Central memory CD8-positive, alpha-beta T cell (primary cell): ENCODE measurements around the gene AIG1.
"Not testable (repeated sequence)": the region's sequence is repeated elsewhere in the genome, so short reads cannot be mapped to it uniquely, and the experiment has no call there.

ENCODE experiments used
- ATAC-seq: fragments of 150-1000 bp; cut with Tn5 transposase; replicated peaks from 2 replicates; pipeline ENCODE4 v1.10.0; 2022; ENCODE audit warnings: mild to moderate bottlenecking, moderate FRiP score, moderate number of reproducible peaks; ENCODE audit not compliant: poor library complexity, severe bottlenecking; ENCODE audit errors: extremely low read depth
- DNase-seq, 2 donors: peaks; one replicate each; pipeline ENCODE4 v3.0.0; 2021; ENCODE audit warnings: low spot score in 2 of 2
- H3K27ac Mint-ChIP-seq: one replicate; pipeline ENCODE4 v1.8.0; 2022; ENCODE audit warnings: low read depth, mild to moderate bottlenecking, moderate library complexity, mixed read lengths
- H3K27me3 Mint-ChIP-seq: one replicate; pipeline ENCODE4 v1.8.0; 2022; ENCODE audit warnings: mixed read lengths
- H3K36me3 Mint-ChIP-seq: one replicate; pipeline ENCODE4 v1.8.0; 2022; ENCODE audit warnings: mild to moderate bottlenecking, moderate library complexity, mixed read lengths; ENCODE audit not compliant: insufficient read depth
- H3K4me1 Mint-ChIP-seq: one replicate; pipeline ENCODE4 v1.8.0; 2022; ENCODE audit warnings: mixed read lengths
- H3K4me3 Mint-ChIP-seq: one replicate; pipeline ENCODE4 v1.8.0; 2022; ENCODE audit warnings: mild to moderate bottlenecking, moderate library complexity, mixed read lengths
- H3K9me3 Mint-ChIP-seq: one replicate; pipeline ENCODE4 v1.8.0; 2022; ENCODE audit warnings: mixed read lengths

AIG1 gene

GRCh38 chr6:143125864-143126573, 65.3 kb downstream of the AIG1 start:
- DNase-seq: no peak
- peaks cover 4% of the 10 kb centered on the region for H3K9me3 Mint-ChIP-seq
- H3K27ac Mint-ChIP-seq: no peak overlapping the region
- no peaks in the 10 kb centered on the region for H3K36me3 Mint-ChIP-seq
- no peak for ATAC-seq
- H3K27me3 Mint-ChIP-seq: no peaks in the 10 kb centered on the region
- H3K4me3 Mint-ChIP-seq: peak overlapping the region; percentile 27
- H3K4me1 Mint-ChIP-seq: peaks cover 13% of the 10 kb centered on the region

DNA sequence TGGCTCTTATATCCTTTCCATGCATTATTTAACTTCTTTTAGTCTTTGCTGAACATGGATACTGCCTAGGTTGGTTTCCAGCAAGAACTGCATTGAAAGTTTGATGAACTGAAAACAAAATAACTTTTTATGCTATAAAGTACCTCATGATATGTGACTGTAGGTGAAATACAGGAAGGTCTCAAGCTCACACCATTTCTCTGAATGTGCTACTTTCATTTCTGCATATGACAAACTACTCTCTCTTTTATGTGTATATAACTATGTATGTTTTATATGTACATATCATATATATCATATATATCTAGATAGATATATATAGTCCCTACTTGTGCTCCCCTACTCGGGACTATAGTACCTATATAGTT, 65.9 kb downstream of the AIG1 start:
- Mint-ChIP-seq H3K9me3 (peaks cover 10% of the 10 kb centered on the region), H3K27ac (no peak overlapping the region), H3K4me3 (peak overlapping the region; percentile 27), H3K36me3 (no peaks in the 10 kb centered on the region), H3K27me3 (no peaks in the 10 kb centered on the region), H3K4me1 (peaks cover 13% of the 10 kb centered on the region)
- DNase-seq (no peak), ATAC-seq (peak; percentile 52)

- H3K4me3 Mint-ChIP-seq: no peak overlapping the region
- H3K4me1 Mint-ChIP-seq: peaks cover 13% of the 10 kb centered on the region
- H3K27me3 Mint-ChIP-seq: no peaks in the 10 kb centered on the region
- ATAC-seq: no peak
- H3K36me3 Mint-ChIP-seq: no peaks in the 10 kb centered on the region
- peaks cover 11% of the 10 kb centered on the region for H3K9me3 Mint-ChIP-seq
- DNase-seq: no peak
- no peak overlapping the region for H3K27ac Mint-ChIP-seq
Observed at GRCh38 chr6:143127941-143128680, 67.4 kb downstream of the AIG1 start.

DNA sequence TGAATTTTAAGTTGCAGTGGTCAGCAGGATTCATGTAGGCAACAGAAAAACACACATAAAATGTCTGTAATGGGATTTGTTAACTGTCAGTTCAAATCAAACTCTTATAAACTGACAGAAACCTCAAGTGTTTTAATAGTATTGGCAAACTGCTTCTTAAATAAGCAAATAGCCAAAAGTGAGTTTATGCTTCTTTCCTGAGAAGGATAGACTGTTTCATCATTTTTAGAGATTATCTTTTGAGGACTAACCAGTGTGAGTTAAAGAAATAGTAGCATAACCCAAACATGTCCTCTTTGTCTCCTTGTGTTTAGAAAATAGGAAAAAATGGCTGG, 68.0 kb downstream of the AIG1 start:
- Mint-ChIP-seq H3K36me3 (no peaks in the 10 kb centered on the region), H3K27me3 (no peaks in the 10 kb centered on the region), H3K4me1 (peaks cover 13% of the 10 kb centered on the region), H3K4me3 (no peak overlapping the region), H3K27ac (no peak overlapping the region), H3K9me3 (peaks cover 11% of the 10 kb centered on the region)
- DNase-seq (no peak), ATAC-seq (no peak)

DNA sequence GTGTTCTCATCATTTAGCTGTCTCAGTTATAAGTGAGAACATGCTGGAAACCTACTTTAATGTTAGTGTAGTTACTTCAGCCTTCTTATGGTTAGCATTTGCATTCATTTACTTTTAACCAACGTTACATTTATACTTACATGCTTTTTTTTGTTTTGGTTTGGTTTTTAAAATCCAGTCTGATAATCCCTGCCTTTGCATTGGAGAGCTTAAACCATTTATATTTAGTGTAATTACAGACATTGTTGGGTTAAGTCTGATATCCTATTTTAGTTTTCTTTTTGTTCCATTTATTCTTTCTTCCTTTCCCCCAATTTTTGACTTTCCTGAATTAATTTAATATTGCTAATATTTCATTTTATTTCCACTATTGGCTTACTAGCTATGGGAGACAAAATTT, 70.2 kb downstream of the AIG1 start:
- Mint-ChIP-seq H3K4me1 (peaks cover 11% of the 10 kb centered on the region), H3K27ac (no peak overlapping the region)
- no peak for DNase-seq

GRCh38 chr6:143135325-143135724, 74.6 kb downstream of the AIG1 start:
- H3K9me3 Mint-ChIP-seq: peaks cover 11% of the 10 kb centered on the region
- H3K27ac Mint-ChIP-seq: no peak overlapping the region
- H3K36me3 Mint-ChIP-seq: no peaks in the 10 kb centered on the region
- H3K4me1 Mint-ChIP-seq: peaks cover 8% of the 10 kb centered on the region
- ATAC-seq (no peak), DNase-seq (no peak)
- no peak overlapping the region for H3K4me3 Mint-ChIP-seq
- no peaks in the 10 kb centered on the region for H3K27me3 Mint-ChIP-seq

More for the DNA sequence above, 70.2 kb downstream of the AIG1 start:
- Mint-ChIP-seq H3K36me3 (no peaks in the 10 kb centered on the region), H3K27me3 (no peaks in the 10 kb centered on the region), H3K9me3 (peaks cover 11% of the 10 kb centered on the region), H3K4me3 (no peak overlapping the region)
- no peak for ATAC-seq

GRCh38 chr6:143135797-143136561, 75.3 kb downstream of the AIG1 start:
- H3K4me3 Mint-ChIP-seq: no peak overlapping the region
- H3K27ac Mint-ChIP-seq: no peak overlapping the region
- peaks cover 8% of the 10 kb centered on the region for H3K4me1 Mint-ChIP-seq
- peaks cover 7% of the 10 kb centered on the region for H3K9me3 Mint-ChIP-seq
- H3K27me3 Mint-ChIP-seq: no peaks in the 10 kb centered on the region
- DNase-seq (no peak), ATAC-seq (no peak)
- H3K36me3 Mint-ChIP-seq: no peaks in the 10 kb centered on the region

GRCh38 chr6:143136647-143137046, 76.0 kb downstream of the AIG1 start:
- Mint-ChIP-seq H3K9me3 (peaks cover under 1% of the 10 kb centered on the region), H3K4me1 (peaks cover 8% of the 10 kb centered on the region), H3K27ac (no peak overlapping the region), H3K27me3 (no peaks in the 10 kb centered on the region), H3K4me3 (no peak overlapping the region), H3K36me3 (no peaks in the 10 kb centered on the region)
- DNase-seq: no peak
- ATAC-seq: no peak

DNA sequence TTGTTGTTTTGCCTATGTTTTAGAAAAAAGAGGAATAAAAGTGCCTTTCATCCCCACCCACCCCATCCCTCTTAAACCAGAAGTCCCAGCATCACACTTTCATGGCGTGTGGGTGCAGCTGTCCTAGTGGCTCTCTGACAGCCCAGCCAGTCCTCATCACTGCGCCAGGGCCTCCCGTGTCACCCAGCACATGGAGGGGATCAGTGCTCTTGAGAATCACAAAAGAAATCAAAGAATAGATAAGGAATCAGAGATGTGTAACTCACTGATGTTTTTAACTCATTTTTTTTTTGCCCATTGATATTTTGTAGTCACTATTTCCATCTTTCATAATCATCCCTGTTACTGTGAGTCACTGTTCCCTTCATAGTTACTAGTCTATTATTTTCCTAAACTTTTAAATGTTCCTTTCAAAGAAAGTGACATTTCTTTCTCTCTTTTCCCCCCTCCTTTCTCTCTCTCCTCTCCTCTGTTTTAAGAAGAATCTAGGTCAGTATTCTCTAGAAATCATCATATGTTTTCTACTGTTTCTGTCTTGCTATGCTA, 78.6 kb downstream of the AIG1 start:
- no peak for DNase-seq
- no peaks in the 10 kb centered on the region for H3K27me3 Mint-ChIP-seq
- peaks cover 8% of the 10 kb centered on the region for H3K4me1 Mint-ChIP-seq
- no peak for ATAC-seq
- H3K36me3 Mint-ChIP-seq: no peaks in the 10 kb centered on the region
- H3K9me3 Mint-ChIP-seq: no peaks in the 10 kb centered on the region
- no peak overlapping the region for H3K4me3 Mint-ChIP-seq
- no peak overlapping the region for H3K27ac Mint-ChIP-seq

GRCh38 chr6:143139884-143140283, 79.2 kb downstream of the AIG1 start:
- not testable (repeated sequence) for H3K4me1 Mint-ChIP-seq, H3K27me3 Mint-ChIP-seq, H3K36me3 Mint-ChIP-seq, ATAC-seq, DNase-seq, H3K9me3 Mint-ChIP-seq, H3K27ac Mint-ChIP-seq, H3K4me3 Mint-ChIP-seq

- Mint-ChIP-seq H3K27ac (no peak overlapping the region), H3K4me1 (peaks cover 8% of the 10 kb centered on the region), H3K4me3 (no peak overlapping the region), H3K27me3 (no peaks in the 10 kb centered on the region), H3K36me3 (no peaks in the 10 kb centered on the region), H3K9me3 (no peaks in the 10 kb centered on the region)
- ATAC-seq (no peak), DNase-seq (no peak)
Observed at GRCh38 chr6:143140767-143141166, 80.1 kb downstream of the AIG1 start.

- ATAC-seq (no peak), DNase-seq (no peak)
- Mint-ChIP-seq H3K9me3 (no peaks in the 10 kb centered on the region), H3K4me3 (no peak overlapping the region), H3K36me3 (no peaks in the 10 kb centered on the region), H3K27me3 (no peaks in the 10 kb centered on the region), H3K4me1 (peaks cover 5% of the 10 kb centered on the region), H3K27ac (no peak overlapping the region)
Observed at GRCh38 chr6:143141442-143141841, 80.8 kb downstream of the AIG1 start.
